Measurements from ENCODE around the gene TBX5.

Gene TBX5

GRCh38 chr12:114404083-114404925 is 1.6 kb downstream of the TBX5 start:
- DNase-seq = no peak
- H3K27me3 Mint-ChIP-seq = peaks cover 90% of the 10 kb centered on the region
- H3K27ac Mint-ChIP-seq = no peak overlapping the region

GRCh38 chr12:114403690-114404066 is 2.3 kb downstream of the TBX5 start:
- ATAC-seq (no peak), DNase-seq (no peak)
- H3K36me3 Mint-ChIP-seq (ENCODE audit: low read depth) = no peaks in the 10 kb centered on the region
- H3K27me3 Mint-ChIP-seq = peaks cover 93% of the 10 kb centered on the region
- H3K27ac Mint-ChIP-seq = no peak overlapping the region
- H3K4me1 Mint-ChIP-seq = peaks cover 6% of the 10 kb centered on the region
- no peaks in the 10 kb centered on the region for H3K9me3 Mint-ChIP-seq
- H3K4me3 Mint-ChIP-seq = no peak overlapping the region

More at GRCh38 chr12:114404083-114404925, 1.6 kb downstream of the TBX5 start:
- no peaks in the 10 kb centered on the region for H3K9me3 Mint-ChIP-seq
- H3K36me3 Mint-ChIP-seq (ENCODE audit: low read depth) = no peaks in the 10 kb centered on the region
- H3K4me3 Mint-ChIP-seq = no peak overlapping the region
- ATAC-seq = no peak
- H3K4me1 Mint-ChIP-seq = peaks cover 7% of the 10 kb centered on the region

- DNase-seq (no peak), ATAC-seq (no peak)
- Mint-ChIP-seq H3K27me3 (peaks cover 92% of the 10 kb centered on the region), H3K9me3 (no peaks in the 10 kb centered on the region), H3K36me3 (ENCODE audit: low read depth) (no peaks in the 10 kb centered on the region), H3K4me1 (peaks cover 2% of the 10 kb centered on the region), H3K4me3 (no peak overlapping the region), H3K27ac (no peak overlapping the region)
These were observed 2.8 kb downstream of the TBX5 start for GRCh38 chr12:114403011-114403689.

- Mint-ChIP-seq H3K27me3 (peaks cover 92% of the 10 kb centered on the region), H3K36me3 (ENCODE audit: low read depth) (no peaks in the 10 kb centered on the region), H3K9me3 (no peaks in the 10 kb centered on the region), H3K27ac (no peak overlapping the region), H3K4me1 (no peaks in the 10 kb centered on the region), H3K4me3 (no peak overlapping the region)
- no peak for ATAC-seq
- no peak for DNase-seq
These were observed 3.7 kb downstream of the TBX5 start for GRCh38 chr12:114402084-114402717.

- H3K9me3 Mint-ChIP-seq = no peaks in the 10 kb centered on the region
- DNase-seq (no peak), ATAC-seq (no peak)
- no peak overlapping the region for H3K4me3 Mint-ChIP-seq
- H3K27me3 Mint-ChIP-seq = peaks cover 90% of the 10 kb centered on the region
- no peaks in the 10 kb centered on the region for H3K4me1 Mint-ChIP-seq
- H3K36me3 Mint-ChIP-seq (ENCODE audit: low read depth) = no peaks in the 10 kb centered on the region
- no peak overlapping the region for H3K27ac Mint-ChIP-seq
These were observed 4.4 kb downstream of the TBX5 start for GRCh38 chr12:114401328-114402083.

GRCh38 chr12:114400925-114401324 is 5.0 kb downstream of the TBX5 start:
- ATAC-seq (no peak), DNase-seq (no peak)
- no peak overlapping the region for H3K27ac Mint-ChIP-seq
- no peaks in the 10 kb centered on the region for H3K9me3 Mint-ChIP-seq
- H3K27me3 Mint-ChIP-seq = peaks cover 84% of the 10 kb centered on the region
- H3K4me1 Mint-ChIP-seq = no peaks in the 10 kb centered on the region
- no peak overlapping the region for H3K4me3 Mint-ChIP-seq
- H3K36me3 Mint-ChIP-seq (ENCODE audit: low read depth) = no peaks in the 10 kb centered on the region

- DNase-seq (no peak), ATAC-seq (no peak)
- no peaks in the 10 kb centered on the region for H3K9me3 Mint-ChIP-seq
- no peak overlapping the region for H3K4me3 Mint-ChIP-seq
- no peak overlapping the region for H3K27ac Mint-ChIP-seq
- no peaks in the 10 kb centered on the region for H3K36me3 Mint-ChIP-seq (ENCODE audit: low read depth)
- H3K27me3 Mint-ChIP-seq = peaks cover 84% of the 10 kb centered on the region
- no peaks in the 10 kb centered on the region for H3K4me1 Mint-ChIP-seq
These were observed 5.6 kb downstream of the TBX5 start for GRCh38 chr12:114400361-114400811.

GRCh38 chr12:114399664-114400211 is 6.2 kb downstream of the TBX5 start:
- Mint-ChIP-seq H3K27me3 (peaks cover 85% of the 10 kb centered on the region), H3K4me3 (no peak overlapping the region), H3K36me3 (ENCODE audit: low read depth) (no peaks in the 10 kb centered on the region), H3K9me3 (no peaks in the 10 kb centered on the region), H3K27ac (no peak overlapping the region), H3K4me1 (no peaks in the 10 kb centered on the region)
- DNase-seq (no peak), ATAC-seq (no peak)

- peaks cover 84% of the 10 kb centered on the region for H3K27me3 Mint-ChIP-seq
- H3K4me1 Mint-ChIP-seq = no peaks in the 10 kb centered on the region
- DNase-seq (no peak), ATAC-seq (no peak)
- no peak overlapping the region for H3K4me3 Mint-ChIP-seq
- no peaks in the 10 kb centered on the region for H3K9me3 Mint-ChIP-seq
- H3K36me3 Mint-ChIP-seq (ENCODE audit: low read depth) = no peaks in the 10 kb centered on the region
- H3K27ac Mint-ChIP-seq = no peak overlapping the region
These were observed 7.7 kb downstream of the TBX5 start for GRCh38 chr12:114397978-114398881.

GRCh38 chr12:114396869-114397719 is 8.8 kb downstream of the TBX5 start:
- no peaks in the 10 kb centered on the region for H3K36me3 Mint-ChIP-seq (ENCODE audit: low read depth)
- H3K27me3 Mint-ChIP-seq = peaks cover 81% of the 10 kb centered on the region
- no peaks in the 10 kb centered on the region for H3K4me1 Mint-ChIP-seq
- DNase-seq (no peak), ATAC-seq (no peak)
- H3K27ac Mint-ChIP-seq = no peak overlapping the region
- no peaks in the 10 kb centered on the region for H3K9me3 Mint-ChIP-seq
- H3K4me3 Mint-ChIP-seq = no peak overlapping the region

- DNase-seq (no peak), ATAC-seq (no peak)
- Mint-ChIP-seq H3K27me3 (peaks cover 78% of the 10 kb centered on the region), H3K27ac (no peak overlapping the region), H3K36me3 (ENCODE audit: low read depth) (no peaks in the 10 kb centered on the region), H3K4me1 (no peaks in the 10 kb centered on the region), H3K4me3 (no peak overlapping the region), H3K9me3 (no peaks in the 10 kb centered on the region)
These were observed 9.6 kb downstream of the TBX5 start for GRCh38 chr12:114396153-114396868.

- Mint-ChIP-seq H3K4me3 (no peak overlapping the region), H3K4me1 (no peaks in the 10 kb centered on the region), H3K36me3 (ENCODE audit: low read depth) (no peaks in the 10 kb centered on the region), H3K27ac (no peak overlapping the region), H3K27me3 (peaks cover 74% of the 10 kb centered on the region), H3K9me3 (no peaks in the 10 kb centered on the region)
- DNase-seq (no peak), ATAC-seq (no peak)
These were observed 10.2 kb downstream of the TBX5 start for GRCh38 chr12:114395755-114396152.
